T follicular helper cell (primary cell): ENCODE results near the gene RREB1.

Source experiments
- DNase-seq: peaks from one replicate; pipeline ENCODE4 v3.0.0-alpha.2; 2020; ENCODE audit warnings: low read depth

RREB1 gene

DNA sequence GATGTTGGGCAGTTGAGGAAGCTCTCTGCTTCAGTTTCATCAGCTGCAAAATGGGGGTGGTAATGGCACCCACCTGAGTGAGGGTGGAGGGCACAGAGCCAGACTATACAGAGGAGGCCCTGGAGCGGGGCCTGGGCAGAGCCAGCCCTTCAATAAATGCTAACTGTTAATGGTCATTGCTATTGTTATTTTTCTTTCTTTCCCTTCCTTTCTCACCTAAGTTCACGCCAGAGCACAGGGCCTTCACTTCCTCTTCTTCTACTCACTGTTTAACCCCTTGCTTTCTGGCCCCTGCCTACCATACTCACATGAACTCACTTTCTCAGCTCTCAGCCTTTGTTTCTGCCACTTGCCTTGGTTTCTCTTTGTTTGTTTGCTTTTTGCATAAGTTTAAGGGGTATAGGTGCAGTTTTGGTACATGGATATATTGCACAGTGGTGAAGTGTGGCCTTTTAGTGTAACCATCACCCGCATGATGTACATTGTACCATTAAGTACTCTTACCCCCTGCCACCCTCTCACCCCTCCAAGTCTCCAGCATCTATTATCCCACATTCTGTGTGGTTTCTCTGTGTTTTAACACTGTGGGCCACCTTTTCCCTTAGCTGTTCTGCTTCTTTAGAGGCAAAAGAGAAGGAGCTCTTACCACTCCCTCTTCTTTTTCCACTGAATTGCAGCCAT lies 7.5 kb upstream of the RREB1 start:
- DNase-seq = no peak

DNA sequence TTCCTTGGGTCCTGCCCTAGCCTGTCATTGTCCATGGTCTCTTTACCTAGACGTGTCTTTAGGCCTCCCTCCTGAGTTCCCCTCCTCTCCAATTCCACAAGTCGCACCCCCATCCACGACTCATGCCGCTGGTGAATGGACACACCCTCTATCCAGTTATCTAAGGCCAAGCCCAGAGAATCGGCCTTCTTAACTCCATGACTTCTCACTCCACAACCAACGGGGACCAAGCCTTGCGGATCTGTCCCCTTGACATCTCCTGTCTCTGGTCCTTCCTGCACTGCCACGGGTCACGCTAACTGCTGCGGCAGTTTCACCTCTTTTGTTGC lies 7.0 kb upstream of the RREB1 start:
- DNase-seq = no peak

DNA sequence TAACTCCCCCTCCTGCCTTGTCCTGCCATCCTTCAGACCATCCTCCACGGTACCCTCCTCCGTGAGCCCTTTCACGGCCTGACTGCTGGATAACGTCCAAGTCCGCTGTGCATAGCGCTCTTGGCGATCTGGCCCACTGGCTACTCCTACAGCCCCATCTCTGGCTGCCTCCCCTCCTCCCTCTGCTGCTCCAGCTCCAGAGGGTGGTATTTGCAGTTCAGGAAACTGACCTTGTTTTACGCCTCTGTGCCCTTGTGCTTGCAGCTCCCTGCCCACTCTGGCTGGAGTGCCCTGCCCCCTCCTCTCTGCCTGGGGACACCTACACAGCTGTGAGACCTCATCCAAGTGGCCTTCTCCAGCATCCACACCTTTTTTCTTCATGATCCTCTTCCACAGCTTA lies 6.5 kb upstream of the RREB1 start:
- no peak for DNase-seq

GRCh38 chr6:7104752-7105151 lies 3.0 kb upstream of the RREB1 start:
- DNase-seq = no peak

- no peak for DNase-seq
These were observed 1.5 kb upstream of the RREB1 start for GRCh38 chr6:7106215-7106751.

GRCh38 chr6:7106752-7107577 lies 796 bp upstream of the RREB1 start:
- DNase-seq = peak; percentile 57

- DNase-seq = peak; percentile 12
These were observed 619 bp downstream of the RREB1 start for GRCh38 chr6:7108196-7108963.

- peak; percentile 14 for DNase-seq
These were observed 1.4 kb downstream of the RREB1 start for GRCh38 chr6:7108964-7109836.

- no peak for DNase-seq
These were observed 2.5 kb downstream of the RREB1 start for GRCh38 chr6:7110092-7110792.

GRCh38 chr6:7111095-7111690 lies 3.4 kb downstream of the RREB1 start:
- DNase-seq = no peak

- DNase-seq = no peak
These were observed 4.4 kb downstream of the RREB1 start for GRCh38 chr6:7112171-7112570.

- peak; percentile 12 for DNase-seq
These were observed 5.1 kb downstream of the RREB1 start for GRCh38 chr6:7112741-7113313.

DNA sequence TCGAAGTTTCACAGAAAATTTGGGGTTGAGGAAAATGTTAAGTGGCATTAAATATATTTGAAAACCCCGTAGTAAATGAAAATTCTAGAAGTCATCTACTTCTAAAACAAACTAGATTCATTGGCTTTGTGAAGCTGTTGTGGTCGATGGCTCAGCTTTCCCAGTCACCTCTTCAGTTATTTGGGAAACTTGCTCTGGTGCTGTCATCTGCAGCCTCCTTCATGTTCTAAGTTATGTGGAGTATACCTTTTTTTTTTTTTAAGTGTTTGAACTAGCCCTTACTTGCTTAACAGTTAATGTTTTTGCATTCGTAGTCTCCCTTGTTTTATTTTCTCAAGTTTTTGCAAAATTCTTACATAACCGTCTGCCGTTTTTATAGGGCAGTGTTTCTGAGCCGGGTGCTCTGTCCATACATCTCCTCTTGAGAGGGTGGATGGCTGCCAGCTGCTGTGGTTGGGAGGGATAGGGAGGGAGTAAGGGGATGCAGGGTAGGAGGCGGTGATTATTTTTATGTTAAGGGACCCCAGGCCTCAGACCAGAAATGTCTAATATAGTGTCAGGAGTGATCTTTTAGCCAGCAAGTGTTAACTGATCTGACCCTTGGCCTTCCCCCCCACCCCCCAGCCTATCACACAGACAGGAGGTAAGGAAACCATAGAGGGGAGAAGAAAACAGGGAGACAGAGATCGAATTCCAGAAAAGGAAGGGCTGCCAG lies 7.1 kb downstream of the RREB1 start:
- no peak for DNase-seq

DNA sequence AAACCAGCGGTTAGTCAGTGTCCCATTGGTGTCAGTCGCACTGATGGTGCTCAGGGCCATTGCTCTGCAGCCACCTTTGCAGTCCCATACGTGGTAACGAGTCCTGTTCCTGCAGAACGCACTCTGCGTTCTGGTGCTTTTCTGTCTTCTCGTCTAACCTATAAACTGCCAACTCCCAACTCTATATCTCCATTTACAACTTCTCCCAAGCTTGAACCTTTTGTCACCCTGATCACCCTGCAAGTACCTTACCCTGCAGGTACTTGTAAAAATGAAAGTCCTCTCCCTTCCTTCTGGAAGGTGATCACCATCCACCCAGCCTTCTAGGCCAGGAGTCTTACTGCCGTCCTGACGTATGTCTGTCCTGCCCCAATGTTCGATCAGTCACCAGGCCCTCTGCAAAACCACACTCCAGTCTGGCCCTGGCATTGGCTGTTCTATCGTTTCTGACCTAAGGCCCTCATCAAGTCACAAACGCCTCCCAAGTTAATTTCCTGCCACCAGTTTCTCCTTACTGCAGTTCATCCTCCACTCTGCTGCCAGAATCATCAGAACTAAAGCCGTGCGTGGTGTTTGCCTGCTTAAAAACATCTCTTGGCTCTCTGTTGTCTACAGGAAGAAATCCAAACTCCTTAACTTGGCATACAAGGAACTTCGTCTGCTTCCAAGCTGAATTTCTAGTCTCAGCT lies 7.9 kb downstream of the RREB1 start:
- DNase-seq = no peak

DNA sequence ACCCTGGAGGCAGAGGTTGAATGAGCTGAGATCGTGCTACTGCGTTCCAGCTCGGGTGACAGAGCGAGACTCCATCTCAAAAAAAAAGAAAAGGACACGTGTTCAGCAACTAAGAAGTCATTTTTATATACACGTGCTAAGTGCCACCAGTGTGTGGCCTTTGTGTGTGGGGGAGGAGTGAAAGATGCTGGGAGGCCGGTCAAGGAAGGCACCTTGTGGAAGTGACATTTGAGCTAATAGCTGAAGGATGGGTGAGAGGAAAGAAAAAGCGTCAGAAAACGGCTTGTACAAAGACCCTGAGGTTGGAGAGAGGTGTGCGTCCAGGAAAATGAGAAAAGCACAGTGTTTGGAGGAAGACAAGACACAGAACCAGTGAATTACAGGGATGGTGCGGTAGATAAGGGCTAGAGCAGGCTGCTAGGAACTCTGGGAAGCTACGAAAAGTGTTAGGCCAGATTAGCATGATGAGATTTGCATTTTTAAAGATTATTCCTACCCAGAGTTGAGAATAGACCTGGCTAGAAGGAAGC lies 11.6 kb downstream of the RREB1 start:
- DNase-seq = no peak

DNA sequence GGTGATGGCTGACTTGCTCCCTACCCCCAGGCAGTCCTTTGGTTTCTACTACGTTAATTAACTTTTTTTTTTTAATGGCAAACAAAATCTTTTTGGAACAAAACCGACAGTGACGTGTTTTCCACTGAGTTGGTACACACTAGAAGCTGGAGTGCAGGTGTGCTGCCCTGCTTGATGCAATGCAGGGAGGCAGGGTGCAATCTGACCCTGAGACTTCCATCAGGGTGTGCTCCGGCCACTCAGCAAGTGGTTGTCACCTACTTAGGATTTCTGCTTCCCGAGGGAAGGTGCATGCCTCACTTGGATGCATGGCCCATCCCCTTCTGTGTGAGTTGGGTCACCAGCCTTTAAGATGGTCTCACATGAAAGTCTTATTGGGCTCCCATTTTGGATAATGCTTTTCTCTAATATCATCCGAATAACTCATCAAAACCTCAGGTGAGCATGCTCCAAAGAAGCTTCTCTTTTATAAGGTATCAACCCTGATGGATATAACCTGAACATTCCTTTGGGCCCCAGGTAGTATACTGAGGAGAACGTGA lies 14.0 kb downstream of the RREB1 start:
- no peak for DNase-seq

DNA sequence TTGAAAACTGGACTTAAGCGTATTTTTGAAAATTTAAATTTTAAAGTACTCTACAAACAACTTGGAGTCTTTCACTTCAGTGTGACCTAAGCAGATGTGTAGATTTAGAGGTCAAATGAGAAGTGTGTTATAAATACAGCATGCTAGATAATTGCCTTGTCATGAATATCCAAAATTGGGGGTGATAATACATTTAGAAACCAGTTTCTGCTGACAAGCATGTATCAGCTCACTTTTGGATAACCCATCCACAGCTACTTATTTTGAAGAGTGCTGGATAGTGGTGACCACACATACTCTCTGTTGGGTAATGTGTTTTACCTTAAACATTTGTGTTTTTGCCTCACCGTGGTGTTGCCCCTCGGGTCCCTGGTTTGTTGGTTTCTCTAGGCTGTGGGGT lies 14.9 kb downstream of the RREB1 start:
- no peak for DNase-seq

- DNase-seq = no peak
These were observed 16.4 kb downstream of the RREB1 start for GRCh38 chr6:7124114-7124513.
